Measurements from ENCODE around the gene MAP4K4.

DNA sequence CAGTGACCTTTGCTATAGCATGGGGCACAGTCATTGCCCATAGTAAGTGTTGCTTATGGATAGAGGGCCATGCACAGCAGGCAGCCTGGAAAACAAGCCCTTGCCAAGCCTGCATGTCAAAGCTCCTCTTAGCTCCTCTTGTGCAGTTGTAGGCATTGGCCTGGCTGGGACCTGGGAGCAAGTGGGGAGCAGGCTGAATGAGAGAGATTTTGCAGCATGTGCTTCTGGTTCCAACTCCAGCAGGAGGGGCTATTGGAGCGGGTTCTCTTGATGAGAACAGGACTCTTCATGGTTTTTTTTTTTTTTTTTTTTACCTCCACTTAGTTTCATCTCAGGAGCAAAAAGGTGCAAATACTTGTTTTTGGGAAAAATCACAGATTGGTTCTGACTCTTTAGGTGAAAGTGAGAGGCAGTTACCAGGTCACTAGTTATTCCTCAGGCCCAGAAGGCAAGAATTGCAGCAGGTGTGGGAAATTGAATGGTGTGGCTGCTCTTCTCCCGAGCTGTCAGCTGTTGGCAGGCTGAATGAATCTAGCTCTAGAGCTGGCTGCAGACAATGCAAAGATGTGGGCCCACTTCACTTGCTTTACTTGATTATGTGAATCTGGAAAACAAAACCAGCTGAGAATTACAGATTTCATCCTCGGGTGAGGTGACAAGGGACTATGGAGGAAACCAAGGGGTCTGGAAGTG lies 95.9 kb downstream of the MAP4K4 start:
- TF ChIP-seq, protein P1, sequence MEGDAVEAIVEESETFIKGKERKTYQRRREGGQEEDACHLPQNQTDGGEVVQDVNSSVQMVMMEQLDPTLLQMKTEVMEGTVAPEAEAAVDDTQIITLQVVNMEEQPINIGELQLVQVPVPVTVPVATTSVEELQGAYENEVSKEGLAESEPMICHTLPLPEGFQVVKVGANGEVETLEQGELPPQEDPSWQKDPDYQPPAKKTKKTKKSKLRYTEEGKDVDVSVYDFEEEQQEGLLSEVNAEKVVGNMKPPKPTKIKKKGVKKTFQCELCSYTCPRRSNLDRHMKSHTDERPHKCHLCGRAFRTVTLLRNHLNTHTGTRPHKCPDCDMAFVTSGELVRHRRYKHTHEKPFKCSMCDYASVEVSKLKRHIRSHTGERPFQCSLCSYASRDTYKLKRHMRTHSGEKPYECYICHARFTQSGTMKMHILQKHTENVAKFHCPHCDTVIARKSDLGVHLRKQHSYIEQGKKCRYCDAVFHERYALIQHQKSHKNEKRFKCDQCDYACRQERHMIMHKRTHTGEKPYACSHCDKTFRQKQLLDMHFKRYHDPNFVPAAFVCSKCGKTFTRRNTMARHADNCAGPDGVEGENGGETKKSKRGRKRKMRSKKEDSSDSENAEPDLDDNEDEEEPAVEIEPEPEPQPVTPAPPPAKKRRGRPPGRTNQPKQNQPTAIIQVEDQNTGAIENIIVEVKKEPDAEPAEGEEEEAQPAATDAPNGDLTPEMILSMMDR (IDR thresholded peaks at IDR 0.05), result no peak
- no peak for TF ChIP-seq POLR2AphosphoS5 (IDR thresholded peaks at IDR 0.05)

Measured in stomach (tissue), 4 donors.